LNCaP clone FGC (cell line): ENCODE data around the gene ST6GALNAC3.
A peak's percentile ranks its signal among the peaks of the same experiment; 100 is the strongest.

Experiments used
- DNase-seq: peaks from one replicate; pipeline ENCODE4 v3.0.0-alpha.2; 2011; ENCODE audit warnings: low read depth
- H3K4me3 ChIP-seq: 2 replicates; pipeline ENCODE4 v1.5.1; 2011; ENCODE audit warnings: mild to moderate bottlenecking, low read depth, low read length, control low read depth
- CTCF ChIP-seq: IDR thresholded peaks from 2 replicates; pipeline ENCODE4 v1.5.1; 2012; ENCODE audit warnings: mild to moderate bottlenecking; ENCODE audit not compliant: control insufficient read depth, insufficient read depth; ENCODE audit errors: extremely low read depth

Gene ST6GALNAC3

GRCh38 chr1:76068953-76069561 lies 5.5 kb upstream of the ST6GALNAC3 start:
- H3K4me3 ChIP-seq: no peak overlapping the region
- TF ChIP-seq CTCF: no peak
- DNase-seq: peak; percentile 98

GRCh38 chr1:76070538-76070937 lies 4.0 kb upstream of the ST6GALNAC3 start:
- H3K4me3 ChIP-seq: no peak overlapping the region
- no peak for DNase-seq
- no peak for TF ChIP-seq CTCF

- no peak for DNase-seq
- no peak overlapping the region for H3K4me3 ChIP-seq
- no peak for TF ChIP-seq CTCF
These were observed 1.1 kb upstream of the ST6GALNAC3 start for GRCh38 chr1:76073481-76073880.

GRCh38 chr1:76075188-76075489 lies 593 bp downstream of the ST6GALNAC3 start:
- DNase-seq: no peak
- no peak for TF ChIP-seq CTCF
- no peak overlapping the region for H3K4me3 ChIP-seq

- no peak for DNase-seq
- no peak for TF ChIP-seq CTCF
- H3K4me3 ChIP-seq: no peak overlapping the region
These were observed 1.3 kb downstream of the ST6GALNAC3 start for GRCh38 chr1:76075877-76076276.

GRCh38 chr1:76079475-76080227 lies 5.1 kb downstream of the ST6GALNAC3 start:
- TF ChIP-seq CTCF: no peak
- no peak overlapping the region for H3K4me3 ChIP-seq
- DNase-seq: no peak
